ENCODE measurements around the gene PARD6B. TPM values are rescaled to one million over a fixed set of nuclear protein-coding genes. Genes with fewer than 3 reads are reported as not detected.
"Not testable (repeated sequence)": the region's sequence is repeated elsewhere in the genome, so short reads cannot be mapped to it uniquely, and the experiment has no call there.

The PARD6B gene
- total RNA-seq, 1 donor from 2014 or later = 4.0 TPM

DNA sequence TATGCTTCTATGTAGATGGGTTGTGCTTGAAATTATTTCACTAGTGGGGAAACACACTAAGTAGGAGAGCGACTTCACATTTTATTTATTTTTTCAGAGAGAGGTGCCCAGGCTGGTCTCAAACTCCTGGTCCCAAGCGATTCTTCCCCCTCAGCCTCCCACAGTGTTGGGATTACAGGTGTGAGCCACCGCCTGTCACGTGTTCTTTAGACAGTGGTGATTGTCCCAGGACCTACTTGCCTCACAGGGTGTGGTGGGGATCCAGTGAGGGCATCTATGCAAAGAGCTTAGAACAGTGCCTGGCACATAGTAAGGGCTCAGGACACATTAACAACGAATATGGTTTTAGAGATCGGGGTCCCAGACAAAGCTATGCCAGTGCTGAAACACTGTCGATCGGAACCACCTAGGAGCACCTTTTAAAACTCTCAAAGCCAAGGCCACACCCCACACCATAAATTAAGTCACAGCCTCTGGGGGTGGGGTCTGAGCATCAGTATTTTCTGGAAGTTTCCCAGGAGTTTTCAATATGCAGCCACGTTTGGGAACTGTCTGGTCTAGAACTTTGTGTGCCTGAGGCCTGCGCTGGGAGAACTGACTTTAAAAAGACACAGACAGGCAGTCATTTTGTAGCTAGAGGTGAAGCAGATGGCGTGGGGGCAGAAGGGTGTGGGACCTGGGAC lies 58.7 kb downstream of the PARD6B start:
- no peak for DNase-seq
- TF ChIP-seq, protein P1, sequence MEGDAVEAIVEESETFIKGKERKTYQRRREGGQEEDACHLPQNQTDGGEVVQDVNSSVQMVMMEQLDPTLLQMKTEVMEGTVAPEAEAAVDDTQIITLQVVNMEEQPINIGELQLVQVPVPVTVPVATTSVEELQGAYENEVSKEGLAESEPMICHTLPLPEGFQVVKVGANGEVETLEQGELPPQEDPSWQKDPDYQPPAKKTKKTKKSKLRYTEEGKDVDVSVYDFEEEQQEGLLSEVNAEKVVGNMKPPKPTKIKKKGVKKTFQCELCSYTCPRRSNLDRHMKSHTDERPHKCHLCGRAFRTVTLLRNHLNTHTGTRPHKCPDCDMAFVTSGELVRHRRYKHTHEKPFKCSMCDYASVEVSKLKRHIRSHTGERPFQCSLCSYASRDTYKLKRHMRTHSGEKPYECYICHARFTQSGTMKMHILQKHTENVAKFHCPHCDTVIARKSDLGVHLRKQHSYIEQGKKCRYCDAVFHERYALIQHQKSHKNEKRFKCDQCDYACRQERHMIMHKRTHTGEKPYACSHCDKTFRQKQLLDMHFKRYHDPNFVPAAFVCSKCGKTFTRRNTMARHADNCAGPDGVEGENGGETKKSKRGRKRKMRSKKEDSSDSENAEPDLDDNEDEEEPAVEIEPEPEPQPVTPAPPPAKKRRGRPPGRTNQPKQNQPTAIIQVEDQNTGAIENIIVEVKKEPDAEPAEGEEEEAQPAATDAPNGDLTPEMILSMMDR (IDR thresholded peaks at IDR 0.05; ENCODE audit: partially characterized antibody, unreplicated experiment) = no peak
- Mint-ChIP-seq H3K27ac (ENCODE audit: unreplicated experiment) (peak overlapping the region; percentile 72), H3K36me3 (ENCODE audit: unreplicated experiment) (no peaks in the 10 kb centered on the region), H3K27me3 (ENCODE audit: unreplicated experiment) (no peaks in the 10 kb centered on the region), H3K9me3 (ENCODE audit: unreplicated experiment) (peaks cover 3% of the 10 kb centered on the region), H3K4me1 (ENCODE audit: low read depth, unreplicated experiment) (peaks cover 8% of the 10 kb centered on the region), H3K4me3 (ENCODE audit: unreplicated experiment) (no peak overlapping the region)

DNA sequence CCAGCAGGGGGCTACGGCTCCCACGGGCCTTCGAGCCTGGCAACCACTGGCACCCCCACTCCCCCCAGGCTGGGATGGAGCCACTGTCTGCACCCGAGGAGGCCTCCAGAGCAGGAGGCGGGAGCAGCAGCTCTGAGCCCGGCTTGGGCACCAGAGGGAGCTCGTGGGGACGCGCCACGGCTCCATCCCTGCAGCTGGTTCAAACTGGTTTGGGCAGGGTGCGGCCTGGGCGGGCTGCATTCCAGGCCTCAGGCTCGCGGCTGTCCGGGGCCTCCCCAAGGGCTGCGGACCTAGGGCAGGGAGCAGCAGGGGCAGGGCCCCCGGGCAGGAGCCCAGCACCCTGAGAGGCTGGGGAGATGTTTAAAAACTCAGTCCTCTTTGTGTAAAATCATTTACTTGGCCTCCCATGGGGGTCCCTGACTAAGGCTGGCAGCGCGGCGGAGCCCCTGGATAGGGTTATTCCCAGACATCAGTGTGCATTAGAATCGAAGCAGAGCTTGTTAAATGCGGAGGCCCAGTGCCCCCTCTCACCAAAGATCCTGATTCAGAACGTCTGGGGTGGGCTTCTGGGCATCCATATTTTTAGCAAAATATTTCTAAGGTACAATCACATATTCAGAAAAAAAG lies 59.4 kb downstream of the PARD6B start:
- H3K4me1 Mint-ChIP-seq (ENCODE audit: low read depth, unreplicated experiment) = peaks cover 8% of the 10 kb centered on the region
- no peaks in the 10 kb centered on the region for H3K27me3 Mint-ChIP-seq (ENCODE audit: unreplicated experiment)
- H3K27ac Mint-ChIP-seq (ENCODE audit: unreplicated experiment) = peak overlapping the region; percentile 48
- H3K36me3 Mint-ChIP-seq (ENCODE audit: unreplicated experiment) = no peaks in the 10 kb centered on the region
- H3K9me3 Mint-ChIP-seq (ENCODE audit: unreplicated experiment) = peaks cover 6% of the 10 kb centered on the region
- TF ChIP-seq, protein P1 (IDR thresholded peaks at IDR 0.05; ENCODE audit: partially characterized antibody, unreplicated experiment) = peak; percentile 51
- no peak overlapping the region for H3K4me3 Mint-ChIP-seq (ENCODE audit: unreplicated experiment)
- peak; percentile 92 for DNase-seq

DNA sequence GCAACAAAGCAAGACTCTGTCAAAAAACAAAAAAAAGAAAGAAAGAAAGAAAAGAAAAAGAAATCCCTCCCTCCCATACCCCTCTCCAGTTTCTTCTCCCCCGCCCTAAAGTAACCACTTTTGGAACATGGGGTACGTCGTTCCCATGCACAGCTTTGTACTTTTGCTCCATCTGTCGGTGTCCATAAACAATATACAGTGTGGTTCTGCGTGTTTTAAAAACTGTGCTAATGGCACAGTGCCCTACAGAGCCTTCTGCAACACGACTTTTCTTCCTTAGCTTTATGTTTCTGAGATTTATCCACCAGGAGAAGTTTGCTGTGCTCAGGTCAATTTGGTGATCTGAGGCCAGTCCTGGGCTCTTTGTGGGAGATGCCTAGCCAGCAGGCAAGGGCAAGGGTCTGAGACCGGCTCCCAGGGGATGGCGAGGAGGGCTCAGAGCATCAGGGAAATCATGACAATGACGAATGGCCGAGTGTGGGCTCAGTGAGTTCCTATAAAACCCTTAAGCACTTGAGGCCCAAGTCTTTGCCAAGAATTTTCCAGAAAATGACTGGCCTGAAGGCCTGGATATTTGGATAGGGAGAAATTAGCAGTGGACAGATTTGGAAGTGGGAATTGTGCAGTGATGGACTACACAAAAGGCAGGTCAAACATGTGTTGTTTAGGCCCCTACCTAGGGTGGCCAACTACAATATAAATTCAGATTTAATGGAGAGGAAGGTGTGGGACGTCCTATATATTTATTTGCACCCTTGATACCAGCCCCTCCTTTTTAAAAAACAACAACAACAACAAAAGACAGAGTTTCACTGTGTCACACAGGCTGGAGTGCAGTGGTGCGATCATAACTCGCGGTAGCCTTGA lies 61.6 kb downstream of the PARD6B start:
- Mint-ChIP-seq H3K27me3 (ENCODE audit: unreplicated experiment) (no peaks in the 10 kb centered on the region), H3K4me3 (ENCODE audit: unreplicated experiment) (no peak overlapping the region), H3K36me3 (ENCODE audit: unreplicated experiment) (no peaks in the 10 kb centered on the region), H3K27ac (ENCODE audit: unreplicated experiment) (no peak overlapping the region), H3K4me1 (ENCODE audit: low read depth, unreplicated experiment) (peaks cover 8% of the 10 kb centered on the region), H3K9me3 (ENCODE audit: unreplicated experiment) (peaks cover 6% of the 10 kb centered on the region)
- DNase-seq = no peak
- TF ChIP-seq, protein P1 (IDR thresholded peaks at IDR 0.05; ENCODE audit: partially characterized antibody, unreplicated experiment) = no peak

DNA sequence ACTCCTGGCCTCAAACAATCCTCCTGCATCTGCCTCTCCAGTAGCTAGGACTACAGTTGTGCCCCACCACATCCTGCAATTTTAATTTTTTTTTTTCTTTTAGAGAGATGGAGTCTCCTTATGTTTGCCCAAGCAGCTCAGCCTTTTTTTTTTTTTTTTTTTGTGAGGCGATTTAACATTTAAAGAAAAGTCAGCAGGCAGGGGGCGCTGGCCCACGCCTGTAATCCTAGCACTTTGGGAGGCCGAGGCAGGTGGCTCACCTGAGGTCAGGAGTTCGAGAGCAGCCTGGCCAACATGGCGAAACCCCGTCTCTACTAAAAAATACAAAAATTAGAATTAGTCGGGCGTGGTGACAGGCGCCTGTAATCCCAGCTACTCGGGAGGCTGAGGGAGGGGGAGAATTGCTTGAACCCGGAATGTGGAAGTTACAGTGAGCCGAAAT lies 62.2 kb downstream of the PARD6B start:
- H3K27ac Mint-ChIP-seq (ENCODE audit: unreplicated experiment); H3K4me3 Mint-ChIP-seq (ENCODE audit: unreplicated experiment); H3K4me1 Mint-ChIP-seq (ENCODE audit: low read depth, unreplicated experiment); H3K9me3 Mint-ChIP-seq (ENCODE audit: unreplicated experiment); H3K27me3 Mint-ChIP-seq (ENCODE audit: unreplicated experiment); H3K36me3 Mint-ChIP-seq (ENCODE audit: unreplicated experiment): not testable (repeated sequence)
- peak; percentile 35 for DNase-seq
- TF ChIP-seq, protein P1 (IDR thresholded peaks at IDR 0.05; ENCODE audit: partially characterized antibody, unreplicated experiment) = peak; percentile 57
